ENCODE results near the gene NCOR1. TPM values are rescaled to one million over a fixed set of nuclear protein-coding genes. Genes with fewer than 3 reads are reported as not detected.

NCOR1 gene
- total RNA-seq, 1 donor from 2014 or later = 152 TPM

DNA sequence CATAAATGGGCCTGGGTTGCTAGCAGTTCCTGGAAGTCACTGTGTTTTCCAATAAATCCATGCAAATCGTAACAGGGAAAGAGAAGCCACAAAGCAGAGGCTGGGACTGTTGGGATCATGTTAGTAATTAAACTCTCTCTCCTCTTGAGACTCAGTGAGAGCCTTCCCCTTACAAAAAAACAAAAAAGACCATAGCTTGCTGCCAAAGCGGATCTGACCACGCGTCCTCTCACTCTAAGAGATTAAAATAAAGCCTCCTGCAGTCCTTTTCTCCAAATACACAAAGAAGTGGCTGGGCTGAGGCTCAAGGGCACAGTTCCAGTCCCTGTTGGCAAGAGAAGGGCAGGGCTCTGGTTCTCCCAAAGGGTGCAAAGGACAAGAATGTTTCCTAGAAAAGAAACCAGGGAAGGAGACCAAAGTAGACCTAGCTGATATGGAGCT lies 40.2 kb upstream of the NCOR1 start:
- Mint-ChIP-seq H3K27ac (ENCODE audit: unreplicated experiment) (no peak overlapping the region), H3K9me3 (ENCODE audit: unreplicated experiment) (no peaks in the 10 kb centered on the region), H3K27me3 (ENCODE audit: unreplicated experiment) (no peaks in the 10 kb centered on the region), H3K4me1 (ENCODE audit: low read depth, unreplicated experiment) (peaks cover 3% of the 10 kb centered on the region), H3K4me3 (ENCODE audit: unreplicated experiment) (no peak overlapping the region), H3K36me3 (ENCODE audit: unreplicated experiment) (no peaks in the 10 kb centered on the region)
- no peak for DNase-seq
- TF ChIP-seq, protein P1, sequence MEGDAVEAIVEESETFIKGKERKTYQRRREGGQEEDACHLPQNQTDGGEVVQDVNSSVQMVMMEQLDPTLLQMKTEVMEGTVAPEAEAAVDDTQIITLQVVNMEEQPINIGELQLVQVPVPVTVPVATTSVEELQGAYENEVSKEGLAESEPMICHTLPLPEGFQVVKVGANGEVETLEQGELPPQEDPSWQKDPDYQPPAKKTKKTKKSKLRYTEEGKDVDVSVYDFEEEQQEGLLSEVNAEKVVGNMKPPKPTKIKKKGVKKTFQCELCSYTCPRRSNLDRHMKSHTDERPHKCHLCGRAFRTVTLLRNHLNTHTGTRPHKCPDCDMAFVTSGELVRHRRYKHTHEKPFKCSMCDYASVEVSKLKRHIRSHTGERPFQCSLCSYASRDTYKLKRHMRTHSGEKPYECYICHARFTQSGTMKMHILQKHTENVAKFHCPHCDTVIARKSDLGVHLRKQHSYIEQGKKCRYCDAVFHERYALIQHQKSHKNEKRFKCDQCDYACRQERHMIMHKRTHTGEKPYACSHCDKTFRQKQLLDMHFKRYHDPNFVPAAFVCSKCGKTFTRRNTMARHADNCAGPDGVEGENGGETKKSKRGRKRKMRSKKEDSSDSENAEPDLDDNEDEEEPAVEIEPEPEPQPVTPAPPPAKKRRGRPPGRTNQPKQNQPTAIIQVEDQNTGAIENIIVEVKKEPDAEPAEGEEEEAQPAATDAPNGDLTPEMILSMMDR (IDR thresholded peaks at IDR 0.05; ENCODE audit: partially characterized antibody, unreplicated experiment) = no peak

DNA sequence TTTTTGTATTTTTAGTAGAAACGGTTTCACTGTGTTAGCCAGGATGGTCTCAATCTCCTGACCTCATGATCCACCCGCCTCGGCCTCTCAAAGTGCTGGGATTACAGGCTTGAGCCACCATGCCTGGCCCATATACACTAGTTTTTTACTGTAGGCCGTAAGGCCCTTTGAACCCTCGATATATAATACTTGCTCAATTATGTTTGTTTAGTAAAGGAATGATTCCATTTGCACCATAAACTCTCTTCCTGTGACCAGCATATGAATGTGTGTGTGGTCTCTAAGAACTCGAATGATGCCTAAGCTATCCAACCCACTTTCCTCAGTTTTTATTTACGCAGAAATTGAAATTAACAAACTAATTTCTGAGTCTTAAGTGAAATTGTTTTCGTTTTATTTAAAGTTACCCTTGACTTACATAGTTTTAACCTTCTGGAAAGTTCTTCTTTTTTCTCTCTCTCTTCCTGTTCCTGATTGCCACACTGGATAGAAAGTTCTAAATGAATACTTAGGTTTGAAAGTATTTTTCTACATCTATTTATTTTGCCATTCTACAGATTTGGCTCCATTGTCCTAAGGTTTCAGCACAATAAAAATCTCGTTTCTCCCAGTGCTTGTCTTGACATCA lies 39.6 kb upstream of the NCOR1 start:
- TF ChIP-seq, protein P1 (IDR thresholded peaks at IDR 0.05; ENCODE audit: partially characterized antibody, unreplicated experiment) = no peak
- H3K4me1 Mint-ChIP-seq (ENCODE audit: low read depth, unreplicated experiment) = peaks cover 3% of the 10 kb centered on the region
- no peaks in the 10 kb centered on the region for H3K27me3 Mint-ChIP-seq (ENCODE audit: unreplicated experiment)
- no peak overlapping the region for H3K27ac Mint-ChIP-seq (ENCODE audit: unreplicated experiment)
- no peak for DNase-seq
- no peaks in the 10 kb centered on the region for H3K9me3 Mint-ChIP-seq (ENCODE audit: unreplicated experiment)
- no peak overlapping the region for H3K4me3 Mint-ChIP-seq (ENCODE audit: unreplicated experiment)
- no peaks in the 10 kb centered on the region for H3K36me3 Mint-ChIP-seq (ENCODE audit: unreplicated experiment)

DNA sequence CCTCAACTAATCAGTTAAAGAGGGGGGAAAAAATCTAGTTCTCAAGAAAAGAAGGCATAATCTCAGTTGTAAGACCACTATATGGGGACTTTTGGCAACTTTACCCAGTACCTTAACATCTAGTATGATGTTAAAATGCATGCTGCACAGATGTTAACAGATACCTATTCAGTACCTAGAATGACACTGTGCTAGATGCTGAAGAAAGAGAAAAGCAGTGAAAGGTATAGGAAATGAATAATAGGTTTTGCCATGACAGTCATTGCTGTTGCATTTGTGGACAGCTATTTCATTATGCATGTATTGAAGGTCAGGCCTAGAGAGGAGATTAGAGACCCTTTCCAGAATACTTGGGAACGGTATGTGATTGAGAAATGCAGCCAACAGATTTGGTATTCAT lies 36.2 kb upstream of the NCOR1 start:
- peaks cover 3% of the 10 kb centered on the region for H3K36me3 Mint-ChIP-seq (ENCODE audit: unreplicated experiment)
- no peaks in the 10 kb centered on the region for H3K9me3 Mint-ChIP-seq (ENCODE audit: unreplicated experiment)
- no peak overlapping the region for H3K4me3 Mint-ChIP-seq (ENCODE audit: unreplicated experiment)
- no peak for DNase-seq
- peaks cover 3% of the 10 kb centered on the region for H3K4me1 Mint-ChIP-seq (ENCODE audit: low read depth, unreplicated experiment)
- H3K27me3 Mint-ChIP-seq (ENCODE audit: unreplicated experiment) = no peaks in the 10 kb centered on the region
- TF ChIP-seq, protein P1 (IDR thresholded peaks at IDR 0.05; ENCODE audit: partially characterized antibody, unreplicated experiment) = no peak
- H3K27ac Mint-ChIP-seq (ENCODE audit: unreplicated experiment) = no peak overlapping the region

DNA sequence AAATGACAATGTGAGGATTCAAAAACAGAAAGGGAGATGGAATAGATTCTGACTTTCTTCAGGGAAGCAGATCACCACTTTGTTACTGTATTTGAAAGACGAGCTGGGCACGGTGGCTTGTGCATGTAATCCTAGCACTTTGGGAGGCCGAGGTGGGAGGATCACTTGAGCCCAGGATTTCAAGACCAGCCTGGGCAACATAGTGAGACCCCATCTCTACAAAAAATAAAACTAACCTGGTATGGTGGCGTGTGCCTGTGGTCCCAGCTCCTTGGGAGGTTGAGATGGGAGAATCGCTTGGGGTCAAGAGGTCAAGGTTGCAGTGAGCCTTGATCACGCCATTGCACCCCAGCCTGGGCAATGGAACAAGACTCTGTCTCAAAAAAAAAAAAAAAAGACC lies 35.7 kb upstream of the NCOR1 start:
- peaks cover 3% of the 10 kb centered on the region for H3K4me1 Mint-ChIP-seq (ENCODE audit: low read depth, unreplicated experiment)
- TF ChIP-seq, protein P1 (IDR thresholded peaks at IDR 0.05; ENCODE audit: partially characterized antibody, unreplicated experiment) = no peak
- H3K27ac Mint-ChIP-seq (ENCODE audit: unreplicated experiment) = no peak overlapping the region
- no peak for DNase-seq
- H3K36me3 Mint-ChIP-seq (ENCODE audit: unreplicated experiment) = peaks cover 3% of the 10 kb centered on the region
- H3K9me3 Mint-ChIP-seq (ENCODE audit: unreplicated experiment) = no peaks in the 10 kb centered on the region
- no peak overlapping the region for H3K4me3 Mint-ChIP-seq (ENCODE audit: unreplicated experiment)
- H3K27me3 Mint-ChIP-seq (ENCODE audit: unreplicated experiment) = no peaks in the 10 kb centered on the region

- DNase-seq = no peak
- TF ChIP-seq, protein P1 (IDR thresholded peaks at IDR 0.05; ENCODE audit: partially characterized antibody, unreplicated experiment) = no peak
- H3K9me3 Mint-ChIP-seq (ENCODE audit: unreplicated experiment) = no peaks in the 10 kb centered on the region
- no peak overlapping the region for H3K27ac Mint-ChIP-seq (ENCODE audit: unreplicated experiment)
- peaks cover 3% of the 10 kb centered on the region for H3K36me3 Mint-ChIP-seq (ENCODE audit: unreplicated experiment)
- peaks cover 1% of the 10 kb centered on the region for H3K4me1 Mint-ChIP-seq (ENCODE audit: low read depth, unreplicated experiment)
- H3K27me3 Mint-ChIP-seq (ENCODE audit: unreplicated experiment) = no peaks in the 10 kb centered on the region
- H3K4me3 Mint-ChIP-seq (ENCODE audit: unreplicated experiment) = no peak overlapping the region
These were observed 35.3 kb upstream of the NCOR1 start for GRCh38 chr17:16250635-16251034.

Data from glutamatergic neuron (in vitro differentiated cells).